HL-60 (cell line): ENCODE data around the gene PSMF1.

ENCODE experiments used
- GABPA ChIP-seq: IDR thresholded peaks from 2 replicates; pipeline ENCODE4 v1.6.1; 2012; ENCODE audit warnings: low read depth
- POLR2AphosphoS5 ChIP-seq: IDR thresholded peaks from 2 replicates; pipeline ENCODE4 v1.6.1; 2012; ENCODE audit warnings: low read depth
- REST ChIP-seq: IDR thresholded peaks from 2 replicates; pipeline ENCODE4 v1.6.1; 2012; ENCODE audit warnings: low read depth; ENCODE audit not compliant: insufficient replicate concordance
- SPI1 ChIP-seq: IDR thresholded peaks from 2 replicates; pipeline ENCODE4 v1.6.1; 2012; ENCODE audit warnings: low read depth, mild to moderate bottlenecking, borderline replicate concordance
- TF ChIP-seq, protein P1 (sequence below): IDR thresholded peaks from one replicate; pipeline ENCODE4 v1.5.1; 2011; ENCODE audit warnings: low read length, control low read depth, inconsistent platforms; ENCODE audit not compliant: insufficient read depth

GRCh38 chr20:1203630-1204029, 85.2 kb downstream of the PSMF1 start:
- TF ChIP-seq, protein P1, sequence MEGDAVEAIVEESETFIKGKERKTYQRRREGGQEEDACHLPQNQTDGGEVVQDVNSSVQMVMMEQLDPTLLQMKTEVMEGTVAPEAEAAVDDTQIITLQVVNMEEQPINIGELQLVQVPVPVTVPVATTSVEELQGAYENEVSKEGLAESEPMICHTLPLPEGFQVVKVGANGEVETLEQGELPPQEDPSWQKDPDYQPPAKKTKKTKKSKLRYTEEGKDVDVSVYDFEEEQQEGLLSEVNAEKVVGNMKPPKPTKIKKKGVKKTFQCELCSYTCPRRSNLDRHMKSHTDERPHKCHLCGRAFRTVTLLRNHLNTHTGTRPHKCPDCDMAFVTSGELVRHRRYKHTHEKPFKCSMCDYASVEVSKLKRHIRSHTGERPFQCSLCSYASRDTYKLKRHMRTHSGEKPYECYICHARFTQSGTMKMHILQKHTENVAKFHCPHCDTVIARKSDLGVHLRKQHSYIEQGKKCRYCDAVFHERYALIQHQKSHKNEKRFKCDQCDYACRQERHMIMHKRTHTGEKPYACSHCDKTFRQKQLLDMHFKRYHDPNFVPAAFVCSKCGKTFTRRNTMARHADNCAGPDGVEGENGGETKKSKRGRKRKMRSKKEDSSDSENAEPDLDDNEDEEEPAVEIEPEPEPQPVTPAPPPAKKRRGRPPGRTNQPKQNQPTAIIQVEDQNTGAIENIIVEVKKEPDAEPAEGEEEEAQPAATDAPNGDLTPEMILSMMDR: no peak
- no peak for TF ChIP-seq POLR2AphosphoS5
- no peak for TF ChIP-seq REST
- no peak for TF ChIP-seq GABPA
- TF ChIP-seq SPI1: no peak
